HG02840 (cell line): ENCODE measurements around the gene TMOD2.

ENCODE experiments used
- ATAC-seq: cut with Tn5 transposase; IDR thresholded peaks from one replicate; pipeline ENCODE4 v1.9.1; 2021; ENCODE audit warnings: mild to moderate bottlenecking, moderate library complexity, moderate number of reproducible peaks; ENCODE audit not compliant: unreplicated experiment, low FRiP score

TMOD2 gene

GRCh38 chr15:51809457-51809856, 58.1 kb downstream of the TMOD2 start:
- ATAC-seq = no peak

GRCh38 chr15:51812598-51812997, 61.2 kb downstream of the TMOD2 start:
- ATAC-seq = no peak

- no peak for ATAC-seq
Observed at GRCh38 chr15:51814606-51815005, 63.2 kb downstream of the TMOD2 start.

GRCh38 chr15:51816611-51817010, 65.2 kb downstream of the TMOD2 start:
- no peak for ATAC-seq

GRCh38 chr15:51818150-51818549, 66.8 kb downstream of the TMOD2 start:
- ATAC-seq = no peak

- no peak for ATAC-seq
Observed at GRCh38 chr15:51825698-51826097, 74.3 kb downstream of the TMOD2 start.

GRCh38 chr15:51828621-51829375, 77.4 kb downstream of the TMOD2 start:
- no peak for ATAC-seq

GRCh38 chr15:51829376-51830275, 78.2 kb downstream of the TMOD2 start, which contains the start of gene TMOD3:
TSS of gene TMOD3 (plus strand) at chr15:51829653. CDS start at chr15:51862885, 33,232 bp downstream.
- peak; percentile 91 for ATAC-seq

- ATAC-seq = no peak
Observed at GRCh38 chr15:51830276-51830806, 78.9 kb downstream of the TMOD2 start.

GRCh38 chr15:51833772-51834171, 82.4 kb downstream of the TMOD2 start:
- no peak for ATAC-seq

GRCh38 chr15:51837792-51838251, 86.4 kb downstream of the TMOD2 start:
- ATAC-seq = no peak

- ATAC-seq = no peak
Observed at GRCh38 chr15:51838270-51838669, 86.9 kb downstream of the TMOD2 start.

- no peak for ATAC-seq
Observed at GRCh38 chr15:51840692-51841091, 89.3 kb downstream of the TMOD2 start.

- ATAC-seq = no peak
Observed at GRCh38 chr15:51841406-51842040, 90.1 kb downstream of the TMOD2 start.

- no peak for ATAC-seq
Observed at GRCh38 chr15:51842265-51842664, 90.9 kb downstream of the TMOD2 start.

GRCh38 chr15:51842852-51843737, 91.7 kb downstream of the TMOD2 start:
- no peak for ATAC-seq

- ATAC-seq = no peak
Observed at GRCh38 chr15:51844747-51845426, 93.5 kb downstream of the TMOD2 start.

- no peak for ATAC-seq
Observed at GRCh38 chr15:51846066-51846462, 94.7 kb downstream of the TMOD2 start.
